GM21360 (cell line): ENCODE results near the gene KRT83.
"Not testable (repeated sequence)": the region's sequence is repeated elsewhere in the genome, so short reads cannot be mapped to it uniquely, and the experiment has no call there.

Experiments used
- ATAC-seq: cut with Tn5 transposase; IDR thresholded peaks from one replicate; pipeline ENCODE4 v1.9.1; 2021; ENCODE audit warnings: mild to moderate bottlenecking, moderate library complexity; ENCODE audit not compliant: unreplicated experiment

The KRT83 gene

GRCh38 chr12:52334185-52334584 lies 13.0 kb upstream of the KRT83 start:
- no peak for ATAC-seq

- ATAC-seq, result no peak
Observed at GRCh38 chr12:52333321-52333720, 12.1 kb upstream of the KRT83 start.

GRCh38 chr12:52332381-52332780 lies 11.2 kb upstream of the KRT83 start:
- no peak for ATAC-seq

- ATAC-seq, result no peak
Observed at GRCh38 chr12:52331833-52332232, 10.6 kb upstream of the KRT83 start.

- no peak for ATAC-seq
Observed at GRCh38 chr12:52331039-52331438, 9.8 kb upstream of the KRT83 start.

- ATAC-seq, result no peak
Observed at GRCh38 chr12:52327830-52328500, 6.8 kb upstream of the KRT83 start.

GRCh38 chr12:52327052-52327829 lies 6.0 kb upstream of the KRT83 start:
- ATAC-seq, result peak; percentile 81

GRCh38 chr12:52324153-52324444 lies 2.9 kb upstream of the KRT83 start:
- ATAC-seq, result no peak

- ATAC-seq, result no peak
Observed at GRCh38 chr12:52323416-52324152, 2.4 kb upstream of the KRT83 start.

GRCh38 chr12:52323001-52323400 lies 1.8 kb upstream of the KRT83 start:
- ATAC-seq, result no peak

GRCh38 chr12:52322069-52322468 lies 871 bp upstream of the KRT83 start:
- ATAC-seq, result no peak

GRCh38 chr12:52321418-52321817 lies 220 bp upstream of the KRT83 start:
- ATAC-seq, result no peak

GRCh38 chr12:52319097-52319496 lies 2.1 kb downstream of the KRT83 start:
- no peak for ATAC-seq

GRCh38 chr12:52318241-52318990 lies 2.8 kb downstream of the KRT83 start:
- no peak for ATAC-seq

- no peak for ATAC-seq
Observed at GRCh38 chr12:52317468-52318052, 3.6 kb downstream of the KRT83 start.

- no peak for ATAC-seq
Observed at GRCh38 chr12:52316701-52317100, 4.5 kb downstream of the KRT83 start.

- ATAC-seq, result no peak
Observed at GRCh38 chr12:52316290-52316689, 4.9 kb downstream of the KRT83 start.

GRCh38 chr12:52315721-52316120 lies 5.5 kb downstream of the KRT83 start:
- not testable (repeated sequence) for ATAC-seq

GRCh38 chr12:52314511-52314910 lies 6.7 kb downstream of the KRT83 start:
- ATAC-seq, result no peak

- no peak for ATAC-seq
Observed at GRCh38 chr12:52313926-52314325, 7.3 kb downstream of the KRT83 start.

GRCh38 chr12:52313461-52313860 lies 7.7 kb downstream of the KRT83 start:
- ATAC-seq, result no peak
